Measurements from ENCODE around the gene RTL1.

DNA sequence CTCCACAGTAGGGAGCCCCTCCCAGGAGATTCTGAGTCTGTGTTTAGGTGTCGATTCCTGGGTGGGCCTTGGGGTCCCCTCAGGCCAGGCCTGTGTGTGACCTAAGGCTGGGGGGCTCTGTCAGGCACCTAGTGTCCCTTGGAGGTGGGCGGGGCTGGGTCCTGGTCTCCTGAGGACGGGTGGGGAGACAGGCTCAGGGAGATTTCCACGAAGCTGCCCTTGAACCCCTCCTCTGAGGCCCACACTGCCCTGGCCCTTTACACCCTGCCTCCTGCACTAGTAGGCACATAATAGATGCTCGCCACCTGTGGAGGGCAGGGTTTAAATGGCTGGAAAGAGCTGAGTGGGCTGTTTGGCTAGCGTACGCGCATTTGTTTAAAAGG is 44.7 kb downstream of the RTL1 start:
- no peak for TF ChIP-seq CTCF (IDR thresholded peaks at IDR 0.05)
- no peak for TF ChIP-seq EP300 (IDR thresholded peaks at IDR 0.05)
